AG09309 (cell line): ENCODE results near the gene STXBP5.

Source experiments
- DNase-seq: peaks from one replicate; pipeline ENCODE4 v3.0.0-alpha.2; 2010; ENCODE audit warnings: low read depth
- H3K4me3 ChIP-seq: 2 replicates; pipeline ENCODE4 v1.5.1; 2011; ENCODE audit warnings: mild to moderate bottlenecking, low read depth, low read length, moderate library complexity; ENCODE audit not compliant: control insufficient read depth
- TF ChIP-seq, protein P1 (sequence below): IDR thresholded peaks from 2 replicates; pipeline ENCODE4 v1.5.1; 2011; ENCODE audit warnings: mild to moderate bottlenecking, low read depth, low read length, inconsistent platforms; ENCODE audit not compliant: insufficient read depth, control insufficient read depth; ENCODE audit errors: missing control alignments

Gene STXBP5

DNA sequence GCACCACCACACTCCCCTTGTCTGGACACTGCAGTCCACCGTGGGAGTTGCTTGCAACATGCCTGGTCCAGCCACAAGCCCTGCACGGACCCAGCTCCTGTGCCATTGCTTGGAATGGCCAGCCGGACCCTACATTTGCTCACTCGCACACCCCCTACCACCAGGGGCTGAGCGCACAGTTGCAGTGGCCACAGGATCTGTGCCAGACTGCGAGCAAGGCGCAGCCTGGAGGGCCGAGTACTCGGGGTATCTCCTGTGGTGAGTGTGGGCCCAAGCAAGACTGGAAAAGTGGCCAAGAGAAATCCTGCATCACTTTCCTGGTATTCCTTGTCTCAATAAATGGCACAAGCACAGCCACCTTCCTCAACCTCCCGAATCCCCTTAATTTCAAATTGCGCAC is 218.9 kb downstream of the STXBP5 start:
- TF ChIP-seq, protein P1, sequence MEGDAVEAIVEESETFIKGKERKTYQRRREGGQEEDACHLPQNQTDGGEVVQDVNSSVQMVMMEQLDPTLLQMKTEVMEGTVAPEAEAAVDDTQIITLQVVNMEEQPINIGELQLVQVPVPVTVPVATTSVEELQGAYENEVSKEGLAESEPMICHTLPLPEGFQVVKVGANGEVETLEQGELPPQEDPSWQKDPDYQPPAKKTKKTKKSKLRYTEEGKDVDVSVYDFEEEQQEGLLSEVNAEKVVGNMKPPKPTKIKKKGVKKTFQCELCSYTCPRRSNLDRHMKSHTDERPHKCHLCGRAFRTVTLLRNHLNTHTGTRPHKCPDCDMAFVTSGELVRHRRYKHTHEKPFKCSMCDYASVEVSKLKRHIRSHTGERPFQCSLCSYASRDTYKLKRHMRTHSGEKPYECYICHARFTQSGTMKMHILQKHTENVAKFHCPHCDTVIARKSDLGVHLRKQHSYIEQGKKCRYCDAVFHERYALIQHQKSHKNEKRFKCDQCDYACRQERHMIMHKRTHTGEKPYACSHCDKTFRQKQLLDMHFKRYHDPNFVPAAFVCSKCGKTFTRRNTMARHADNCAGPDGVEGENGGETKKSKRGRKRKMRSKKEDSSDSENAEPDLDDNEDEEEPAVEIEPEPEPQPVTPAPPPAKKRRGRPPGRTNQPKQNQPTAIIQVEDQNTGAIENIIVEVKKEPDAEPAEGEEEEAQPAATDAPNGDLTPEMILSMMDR, result no peak
- no peak overlapping the region for H3K4me3 ChIP-seq
- DNase-seq, result no peak

DNA sequence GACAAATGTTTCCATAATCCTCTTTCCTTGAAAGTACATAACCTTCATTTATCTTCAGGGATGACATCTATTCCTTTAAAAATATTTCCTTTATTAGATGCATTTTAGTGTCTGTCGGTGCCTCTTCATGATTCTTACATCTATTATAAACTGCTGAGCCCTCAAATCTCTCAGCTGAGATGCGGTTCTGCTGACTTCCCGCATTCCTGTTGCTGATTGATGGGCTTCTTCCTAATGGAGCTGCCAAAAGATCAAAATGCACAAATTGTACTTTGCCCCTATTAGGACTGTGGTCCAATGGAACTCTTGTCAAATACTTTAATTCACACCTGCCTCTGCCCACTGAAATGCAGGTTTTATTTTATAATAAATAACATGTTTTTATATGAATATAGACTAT is 225.6 kb downstream of the STXBP5 start:
- DNase-seq, result no peak
- H3K4me3 ChIP-seq, result no peak overlapping the region
- TF ChIP-seq, protein P1, result no peak

DNA sequence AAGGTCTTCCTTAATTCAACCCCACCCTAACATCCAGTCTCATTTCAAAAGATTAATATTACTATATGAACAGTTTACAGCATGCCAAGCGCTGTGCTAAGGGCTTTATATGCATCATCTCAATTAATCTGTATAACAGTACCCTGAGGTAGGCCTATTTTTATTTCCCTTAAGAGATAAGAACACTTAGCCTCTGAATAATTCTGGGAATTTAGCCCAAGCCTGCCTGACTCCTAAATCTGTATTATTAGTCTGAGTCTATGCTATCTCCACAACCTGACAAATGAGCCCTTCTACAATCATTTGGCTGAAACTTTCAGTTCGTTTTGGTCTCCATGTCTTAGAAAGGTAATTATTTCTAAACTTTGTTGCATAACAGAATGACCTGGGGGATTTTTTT is 226.6 kb downstream of the STXBP5 start:
- DNase-seq, result no peak
- no peak overlapping the region for H3K4me3 ChIP-seq
- TF ChIP-seq, protein P1, result no peak

DNA sequence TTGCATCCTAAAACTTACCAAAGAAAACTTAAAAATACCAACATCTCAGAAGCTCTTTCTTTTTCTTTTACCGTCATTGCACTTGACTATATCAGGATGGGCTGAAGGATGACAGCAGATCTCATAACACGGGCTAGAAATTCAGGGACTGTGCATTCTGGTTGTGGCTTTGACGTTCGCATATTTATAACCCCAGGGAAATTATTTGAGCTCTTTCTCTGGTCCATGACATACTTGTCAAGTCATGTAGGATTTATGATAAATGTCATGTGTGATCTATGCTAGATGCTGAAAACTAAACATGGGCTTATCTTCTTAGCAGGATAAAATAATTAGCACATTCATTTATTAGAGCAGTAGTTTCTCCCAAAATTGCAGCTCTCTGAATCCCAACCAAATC is 229.9 kb downstream of the STXBP5 start:
- DNase-seq, result no peak
- H3K4me3 ChIP-seq, result no peak overlapping the region
- TF ChIP-seq, protein P1, result no peak

DNA sequence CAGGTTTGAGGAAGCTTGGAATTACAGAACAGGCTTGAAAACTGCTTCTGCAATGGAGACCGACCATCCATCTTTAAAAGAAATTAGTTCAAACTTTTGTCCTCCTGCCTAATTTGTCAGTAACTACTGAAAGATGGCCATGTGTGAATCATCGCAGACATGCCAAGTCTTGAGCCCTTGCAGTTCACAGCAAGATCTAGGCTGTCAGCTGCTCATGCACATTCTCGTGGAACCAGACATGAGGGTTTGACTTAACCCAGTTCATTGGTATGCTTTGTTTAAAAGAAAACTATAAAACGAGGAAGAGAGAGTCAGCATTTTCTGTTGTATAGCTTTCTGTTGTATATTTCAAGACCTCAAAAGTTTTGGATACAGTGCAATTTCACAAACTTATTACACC is 230.3 kb downstream of the STXBP5 start:
- TF ChIP-seq, protein P1, result no peak
- no peak for DNase-seq
- H3K4me3 ChIP-seq, result no peak overlapping the region

DNA sequence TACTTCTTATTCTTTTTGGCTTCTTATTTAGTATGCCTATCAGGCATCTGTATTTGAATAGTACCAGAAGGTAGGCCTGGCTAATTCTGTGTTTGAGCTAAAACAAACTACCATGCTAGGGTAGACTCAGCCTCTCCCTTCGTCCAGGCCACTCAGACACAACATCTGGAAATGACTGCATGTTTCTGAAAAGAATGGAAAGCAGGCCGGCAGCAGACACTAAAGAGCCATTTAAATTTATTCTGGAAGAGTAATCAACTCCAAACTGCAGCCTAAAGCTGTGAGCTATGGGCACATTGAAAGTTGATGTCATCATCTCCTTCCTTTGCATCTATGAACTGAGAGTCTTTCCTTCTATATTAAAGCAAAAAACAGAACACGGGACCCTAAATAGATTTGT is 233.4 kb downstream of the STXBP5 start:
- TF ChIP-seq, protein P1, result no peak
- DNase-seq, result no peak
- no peak overlapping the region for H3K4me3 ChIP-seq
